Natural killer cell (primary cell): ENCODE measurements around the gene NFX1. TPM values are rescaled to one million over a fixed set of nuclear protein-coding genes. Genes with fewer than 3 reads are reported as not detected.

ENCODE experiments used
- ATAC-seq, 3 donors: fragments of 150-1000 bp in 2 of 3; fragments of 200-7000 bp in 1 of 3; cut with Tn5 transposase; 1 replicate in 1 of 3; 2 replicates in 2 of 3; pipeline ENCODE4 v1.10.0; 2021; ENCODE audit warnings: mild to moderate bottlenecking in 2 of 3, moderate library complexity in 2 of 3
- DNase-seq, 2 donors: peaks; one replicate each; pipeline versions ENCODE4 v3.0.0 to v3.0.0-alpha.2; 2013 to 2021; ENCODE audit warnings: mixed read lengths in 1 of 2
- H3K27ac ChIP-seq: one replicate; pipeline ENCODE4 v1.5.1; 2013; ENCODE audit warnings: mild to moderate bottlenecking, low read length
- H3K27me3 ChIP-seq: one replicate; pipeline ENCODE4 v1.6.1; 2013; ENCODE audit warnings: low read length; ENCODE audit not compliant: control insufficient read depth, insufficient read depth
- H3K36me3 ChIP-seq: one replicate; pipeline ENCODE4 v1.6.1; 2013; ENCODE audit warnings: low read length; ENCODE audit not compliant: control insufficient read depth, insufficient read depth
- H3K4me1 ChIP-seq: one replicate; pipeline ENCODE4 v1.6.1; 2013; ENCODE audit warnings: low read length; ENCODE audit not compliant: control insufficient read depth, insufficient read depth
- H3K4me3 ChIP-seq: one replicate; pipeline ENCODE4 v1.5.1; 2013; ENCODE audit warnings: low read length
- H3K9me3 ChIP-seq: one replicate; pipeline ENCODE4 v1.6.1; 2013; ENCODE audit warnings: low read length; ENCODE audit not compliant: control insufficient read depth, insufficient read depth
- H3K27ac Mint-ChIP-seq, 2 donors: one replicate each; pipeline ENCODE4 v1.8.0; 2022; ENCODE audit warnings: mild to moderate bottlenecking in 2 of 2, mixed read lengths in 2 of 2, moderate library complexity in 1 of 2
- H3K27me3 Mint-ChIP-seq, 2 donors: one replicate each; pipeline ENCODE4 v1.8.0; 2022; ENCODE audit warnings: low read depth in 2 of 2, mixed read lengths in 2 of 2
- H3K36me3 Mint-ChIP-seq: one replicate; pipeline ENCODE4 v1.8.0; 2022; ENCODE audit warnings: mixed read lengths
- H3K4me1 Mint-ChIP-seq, 2 donors: one replicate each; pipeline ENCODE4 v1.8.0; 2022; ENCODE audit warnings: mixed read lengths in 2 of 2
- H3K4me3 Mint-ChIP-seq: one replicate; pipeline ENCODE4 v1.8.0; 2022; ENCODE audit warnings: mild to moderate bottlenecking, moderate library complexity, mixed read lengths
- H3K9me3 Mint-ChIP-seq, 2 donors: one replicate each; pipeline ENCODE4 v1.8.0; 2022; ENCODE audit warnings: mixed read lengths in 2 of 2
- CTCF ChIP-seq: fragments of 200-600 bp; IDR thresholded peaks from one replicate; pipeline ENCODE4 v1.8.0; 2022; ENCODE audit warnings: antibody characterized with exemption
- WGBS: methylation state at CpG from one replicate; pipeline ENCODE4 v1.1.7; 2013; ENCODE audit warnings: missing lambda C conversion rate; ENCODE audit not compliant: insufficient coverage; 5-methylcytosine and 5-hydroxymethylcytosine counted together
- intact Hi-C: fragments of 100-400 bp; cut with micrococcal nuclease; formaldehyde crosslinking; loops from one replicate; pipeline ENCODE4 v1.14.2; 2022
- total RNA-seq, 4 donors: library from RNA; stranded (reverse); fragments of 120-200 nt in 1 of 4; gene quantifications; one replicate each; pipeline versions ENCODE4 v1.2.3 to v1.2.4, GENCODE V29; 2013 to 2022

Gene NFX1
- total RNA-seq: 10 to 100 TPM; 33.0 to 38.8 (median 38.5) TPM
- 45.5 TPM for total RNA-seq (2013)

DNA sequence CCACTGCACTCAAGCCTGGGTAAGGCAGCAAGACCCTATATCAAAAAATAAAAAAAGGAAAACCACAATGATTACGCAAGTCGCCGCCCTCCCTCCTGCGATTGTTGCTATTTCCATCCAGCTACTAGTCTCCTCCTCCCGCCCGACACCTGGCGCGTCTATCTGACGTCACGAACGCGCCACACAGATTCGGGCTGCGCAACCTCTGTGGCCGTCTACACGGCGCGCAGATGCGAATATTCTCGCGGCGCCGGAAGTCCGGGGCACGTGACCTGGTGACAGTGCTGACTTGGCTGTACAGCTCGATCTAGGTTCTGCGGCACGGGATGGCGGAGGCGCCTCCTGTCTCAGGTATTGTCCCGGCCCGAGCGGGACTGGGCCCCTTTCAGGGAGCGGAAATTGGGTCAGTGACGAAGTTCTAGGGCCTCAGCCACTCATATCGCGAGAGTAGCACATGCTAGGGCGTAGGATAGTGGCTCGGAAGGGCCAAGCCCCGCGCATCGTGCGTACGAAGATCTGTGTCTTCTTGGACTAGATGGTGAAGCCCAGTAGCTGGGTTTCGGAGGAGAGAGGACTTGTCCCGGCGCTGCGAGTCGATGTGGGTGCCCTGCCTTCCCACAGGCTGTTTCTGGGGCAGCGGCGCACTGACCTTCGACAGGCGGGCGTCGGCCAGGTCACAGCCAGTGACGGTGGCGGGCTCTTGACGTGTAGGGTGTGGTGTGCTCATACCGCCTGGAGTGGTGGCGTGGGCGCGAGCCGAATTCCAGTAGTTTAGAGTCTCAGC, at the start of gene NFX1:
Gene NFX1, plus strand, starts transcription at position 270 of the 784 bp plus-strand sequence. Its CDS starts 57 bp downstream, at position 327.
- no peaks in the 10 kb centered on the region for H3K9me3 ChIP-seq
- WGBS: under 1% methylated on average over 63 of the region's 63 CpGs
- Mint-ChIP-seq H3K27ac (peak within 1 kb of the TSS; percentile 100), H3K4me3 (peak within 1 kb of the TSS; percentile 99), H3K4me1 (peaks cover 41 to 42% of the 10 kb centered on the region in 2 donors), H3K36me3 (peaks cover 8% of the 10 kb centered on the region), H3K9me3 (no peaks in the 10 kb centered on the region), H3K27me3 (peaks cover 0 to 3% of the 10 kb centered on the region in 2 donors)
- peak within 1 kb of the TSS; percentile 82 for H3K4me3 ChIP-seq
- H3K4me1 ChIP-seq: peaks cover 34% of the 10 kb centered on the region
- peak within 1 kb of the TSS; percentile 98 for H3K27ac ChIP-seq
- ATAC-seq: peak; percentile 73 to 94 (median 89)
- H3K36me3 ChIP-seq: peaks cover 24% of the 10 kb centered on the region
- intact Hi-C loops: loop anchor here (1.0 to 10.0 kb wide), 2 partner anchors 26 to 736 kb away; partner anchors contain the start of genes BAG1, SMIM27 and TOPORS
- DNase-seq: peak; percentile 98 to 100
- H3K27me3 ChIP-seq: no peaks in the 10 kb centered on the region
- no peak for TF ChIP-seq CTCF

DNA sequence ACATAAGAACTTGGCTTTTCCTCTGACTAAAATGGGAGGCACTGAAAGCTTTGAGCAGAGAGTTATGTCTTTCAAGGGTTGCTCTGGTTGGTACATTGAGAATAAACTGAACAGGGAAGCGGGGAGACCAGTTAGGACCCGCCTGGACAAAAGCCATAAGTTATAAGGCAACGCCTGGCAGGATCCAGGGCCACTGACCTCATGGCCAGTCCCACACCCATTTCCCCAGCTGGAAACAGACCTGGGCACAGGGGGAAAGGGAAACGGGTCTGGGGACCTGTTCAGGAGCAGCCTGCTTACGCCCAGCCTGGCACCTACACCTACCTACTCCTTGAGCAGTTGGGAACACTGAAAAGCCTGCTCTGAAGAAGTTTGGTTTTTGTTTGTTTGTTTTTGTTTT, 49.0 kb upstream of the NFX1 start:
- DNase-seq (no peak), ATAC-seq (no peak)
- Histone ChIP-seq H3K27me3 (no peaks in the 10 kb centered on the region), H3K4me3 (no peak overlapping the region), H3K36me3 (no peaks in the 10 kb centered on the region), H3K4me1 (no peaks in the 10 kb centered on the region), H3K27ac (no peak overlapping the region), H3K9me3 (no peaks in the 10 kb centered on the region)
- Mint-ChIP-seq H3K9me3 (no peaks in the 10 kb centered on the region), H3K4me1 (no peaks in the 10 kb centered on the region), H3K27me3 (peaks cover 0 to 11% of the 10 kb centered on the region in 2 donors), H3K27ac (no peak overlapping the region), H3K36me3 (no peaks in the 10 kb centered on the region), H3K4me3 (no peak overlapping the region)
- WGBS: 77% methylated on average over 4 of the region's 5 CpGs
- intact Hi-C loops: no loop called here
- TF ChIP-seq CTCF: no peak

DNA sequence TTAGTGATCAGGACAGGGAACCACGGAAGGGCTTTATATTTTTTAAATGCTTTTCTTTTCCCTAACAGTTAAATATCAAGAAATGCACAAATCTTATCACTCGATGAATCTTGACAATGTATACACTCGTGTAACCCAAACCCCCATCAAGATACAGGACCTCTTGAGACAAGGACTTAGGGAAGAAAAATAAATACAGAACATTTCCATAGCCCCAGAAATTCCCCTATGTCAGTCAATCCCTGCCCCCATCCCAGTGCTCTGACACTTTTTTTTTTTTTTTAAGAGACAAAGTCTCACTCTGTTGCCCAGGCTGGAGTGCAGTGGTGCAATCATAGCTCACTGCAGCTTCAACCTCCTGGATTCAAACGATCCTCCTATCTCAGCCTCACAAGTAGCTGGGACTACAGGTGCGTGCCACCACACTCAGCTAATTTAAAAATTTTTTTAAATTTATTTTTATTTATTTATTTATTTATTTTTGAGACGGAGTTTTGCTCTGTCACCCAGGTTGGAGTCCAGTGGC, 47.6 kb upstream of the NFX1 start:
- Histone ChIP-seq H3K36me3 (no peaks in the 10 kb centered on the region), H3K4me3 (no peak overlapping the region), H3K9me3 (no peaks in the 10 kb centered on the region), H3K27ac (no peak overlapping the region), H3K27me3 (no peaks in the 10 kb centered on the region), H3K4me1 (no peaks in the 10 kb centered on the region)
- no peaks in the 10 kb centered on the region for H3K9me3 Mint-ChIP-seq
- DNase-seq (no peak), ATAC-seq (no peak)
- no peak overlapping the region for H3K27ac Mint-ChIP-seq
- 84% methylated on average over 5 of the region's 6 CpGs for WGBS
- H3K27me3 Mint-ChIP-seq: peaks cover 0 to 8% of the 10 kb centered on the region in 2 donors
- intact Hi-C loops: no loop called here
- no peak for TF ChIP-seq CTCF
- H3K4me3 Mint-ChIP-seq: no peak overlapping the region
- no peaks in the 10 kb centered on the region for H3K36me3 Mint-ChIP-seq
- H3K4me1 Mint-ChIP-seq: no peaks in the 10 kb centered on the region
